Gastroesophageal sphincter (tissue), 4 donors: ENCODE data around the gene ITGA11. TPM values are rescaled to one million over a fixed set of nuclear protein-coding genes. Genes with fewer than 3 reads are reported as not detected.

Experiments used
- ATAC-seq: fragments of 150-250 bp; one replicate; pipeline ENCODE4 v1.9.1; 2016; ENCODE audit warnings: mild to moderate bottlenecking, moderate library complexity
- H3K27ac ChIP-seq, 4 donors: fragments of 200-600 bp; sonication (generic) in 3 of 4; 1 replicate in 3 of 4; 2 replicates in 1 of 4; pipeline ENCODE4 v1.5.1; 2016 to 2019
- H3K27me3 ChIP-seq: fragments of 200-600 bp; sonication (generic); one replicate; pipeline ENCODE4 v1.5.1; 2019
- H3K36me3 ChIP-seq, 2 donors: fragments of 200-600 bp; sonication (generic); one replicate each; pipeline ENCODE4 v1.5.1; 2019; ENCODE audit warnings: control low read depth in 1 of 2
- H3K4me1 ChIP-seq, 3 donors: fragments of 200-600 bp; sonication (generic); 1 replicate in 2 of 3; 2 replicates in 1 of 3; pipeline ENCODE4 v1.5.1; 2016 to 2019; ENCODE audit warnings: control low read depth in 2 of 3
- H3K4me3 ChIP-seq, 2 donors: fragments of 200-600 bp; sonication (generic); one replicate each; pipeline ENCODE4 v1.5.1; 2019; ENCODE audit warnings: mild to moderate bottlenecking in 1 of 2, moderate library complexity in 1 of 2
- H3K9me3 ChIP-seq, 3 donors: fragments of 200-600 bp; sonication (generic); one replicate each; pipeline ENCODE4 v1.5.1; 2017 to 2019; ENCODE audit warnings: control low read depth in 2 of 3
- CTCF ChIP-seq, 4 experiments: fragments of 200-600 bp in 2 of 4; fragments of 450-650 bp in 2 of 4; sonication (generic) in 1 of 4; IDR thresholded peaks; one replicate each; pipeline ENCODE4 v1.5.1; 2017 to 2019; ENCODE audit warnings: antibody characterized with exemption in 4 of 4, mild to moderate bottlenecking in 2 of 4, moderate library complexity in 2 of 4
- EP300 ChIP-seq: sonication (generic); formaldehyde crosslinking; IDR thresholded peaks from one replicate; pipeline ENCODE4 v1.6.1; 2017; ENCODE audit warnings: antibody characterized with exemption, mild to moderate bottlenecking
- POLR2A ChIP-seq, 2 donors: fragments of 450-650 bp; IDR thresholded peaks; one replicate each; pipeline ENCODE4 v1.6.1; 2017; ENCODE audit warnings: antibody characterized with exemption in 2 of 2, mild to moderate bottlenecking in 2 of 2, moderate library complexity in 1 of 2
- POLR2AphosphoS5 ChIP-seq: sonication (generic); formaldehyde crosslinking; IDR thresholded peaks from one replicate; pipeline ENCODE4 v1.6.1; 2017; ENCODE audit warnings: antibody characterized with exemption
- WGBS, 2 donors: methylation state at CpG; one replicate each; pipeline ENCODE4 v1.1.5; 2018; ENCODE audit warnings: low coverage in 1 of 2; 5-methylcytosine and 5-hydroxymethylcytosine counted together
- total RNA-seq, 4 donors: library from RNA; depleted of rRNA; stranded (reverse); fragments of >200 nt; gene quantifications; one replicate each; pipeline ENCODE4 v1.1.0, GENCODE V29; 2016

ITGA11 gene
- total RNA-seq, 4 donors from 2014 or later: 3.8 to 9.5 (median 6.7) TPM

GRCh38 chr15:68330416-68330815 lies 101.5 kb downstream of the ITGA11 start:
- 65 to 94% methylated on average over 5 of the region's 6 CpGs for WGBS, 2 donors
- H3K4me3 ChIP-seq: no peak overlapping the region
- H3K36me3 ChIP-seq: no peaks in the 10 kb centered on the region
- peaks cover 0 to 23% (median 10%) of the 10 kb centered on the region in 3 donors for H3K4me1 ChIP-seq
- H3K27ac ChIP-seq: no peak overlapping the region
- no peak for ATAC-seq
- H3K9me3 ChIP-seq: no peaks in the 10 kb centered on the region
- peaks cover 22% of the 10 kb centered on the region for H3K27me3 ChIP-seq
- no peak for TF ChIP-seq POLR2AphosphoS5
- TF ChIP-seq EP300: no peak
- no peak for TF ChIP-seq POLR2A (IDR thresholded peaks at IDR 0.05)
- no peak for TF ChIP-seq CTCF (IDR thresholded peaks at IDR 0.05)

DNA sequence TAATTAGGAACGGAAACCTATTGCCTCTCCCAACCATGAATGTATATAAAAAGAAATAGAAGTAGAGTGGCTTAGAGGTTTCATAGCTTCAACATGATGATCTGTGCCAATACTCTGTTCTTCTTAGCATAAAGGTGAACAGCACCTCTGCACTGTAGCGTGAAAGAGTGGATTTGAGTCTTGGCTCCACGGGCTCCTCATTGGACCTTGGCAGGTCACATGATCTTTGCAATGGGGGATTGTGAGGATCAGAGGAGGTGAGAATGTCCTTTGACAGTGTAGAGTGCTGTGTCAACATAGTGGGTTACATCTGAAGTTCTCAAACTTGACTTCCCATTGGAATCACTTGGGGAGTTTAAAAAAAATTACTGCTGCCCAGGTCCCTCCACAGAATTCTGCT lies 103.0 kb downstream of the ITGA11 start:
- Histone ChIP-seq H3K4me3 (no peak overlapping the region), H3K9me3 (no peaks in the 10 kb centered on the region), H3K27ac (no peak overlapping the region), H3K27me3 (peaks cover 22% of the 10 kb centered on the region), H3K4me1 (peaks cover 0 to 8% (median 0%) of the 10 kb centered on the region in 3 donors), H3K36me3 (no peaks in the 10 kb centered on the region)
- no peak for ATAC-seq
- TF ChIP-seq POLR2A (IDR thresholded peaks at IDR 0.05) (no peak), CTCF (IDR thresholded peaks at IDR 0.05) (no peak), POLR2AphosphoS5 (no peak), EP300 (no peak)
- 78 to 94% methylated on average over 3 of the region's 3 CpGs for WGBS, 2 donors

DNA sequence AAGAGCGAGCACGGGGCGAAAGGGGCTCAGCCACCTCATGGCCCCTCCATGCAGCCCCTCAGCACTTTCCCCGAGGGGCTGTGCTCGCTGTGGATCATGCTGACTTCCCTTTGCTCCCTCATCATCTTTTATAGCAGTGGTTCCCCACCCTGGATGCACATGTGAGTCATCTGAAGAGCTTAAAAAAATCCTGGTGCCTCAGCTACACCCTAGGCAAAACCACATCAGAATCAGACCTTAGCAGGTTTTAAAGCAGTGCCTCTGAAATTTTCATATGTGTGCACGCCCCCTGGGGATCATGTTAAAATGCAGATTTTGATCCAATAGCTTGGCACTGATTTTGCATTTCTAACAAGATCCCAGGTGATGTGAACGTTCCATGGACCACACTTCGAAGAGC lies 103.5 kb downstream of the ITGA11 start:
- TF ChIP-seq POLR2A (IDR thresholded peaks at IDR 0.05) (no peak), CTCF (IDR thresholded peaks at IDR 0.05) (no peak), POLR2AphosphoS5 (no peak), EP300 (no peak)
- Histone ChIP-seq H3K27me3 (peaks cover 22% of the 10 kb centered on the region), H3K4me3 (no peak overlapping the region), H3K36me3 (no peaks in the 10 kb centered on the region), H3K27ac (no peak overlapping the region), H3K9me3 (no peaks in the 10 kb centered on the region), H3K4me1 (peaks cover 0 to 3% (median 0%) of the 10 kb centered on the region in 3 donors)
- no peak for ATAC-seq
- WGBS, 2 donors: 64 to 77% methylated on average over 5 to 8 of the region's 8 CpGs

DNA sequence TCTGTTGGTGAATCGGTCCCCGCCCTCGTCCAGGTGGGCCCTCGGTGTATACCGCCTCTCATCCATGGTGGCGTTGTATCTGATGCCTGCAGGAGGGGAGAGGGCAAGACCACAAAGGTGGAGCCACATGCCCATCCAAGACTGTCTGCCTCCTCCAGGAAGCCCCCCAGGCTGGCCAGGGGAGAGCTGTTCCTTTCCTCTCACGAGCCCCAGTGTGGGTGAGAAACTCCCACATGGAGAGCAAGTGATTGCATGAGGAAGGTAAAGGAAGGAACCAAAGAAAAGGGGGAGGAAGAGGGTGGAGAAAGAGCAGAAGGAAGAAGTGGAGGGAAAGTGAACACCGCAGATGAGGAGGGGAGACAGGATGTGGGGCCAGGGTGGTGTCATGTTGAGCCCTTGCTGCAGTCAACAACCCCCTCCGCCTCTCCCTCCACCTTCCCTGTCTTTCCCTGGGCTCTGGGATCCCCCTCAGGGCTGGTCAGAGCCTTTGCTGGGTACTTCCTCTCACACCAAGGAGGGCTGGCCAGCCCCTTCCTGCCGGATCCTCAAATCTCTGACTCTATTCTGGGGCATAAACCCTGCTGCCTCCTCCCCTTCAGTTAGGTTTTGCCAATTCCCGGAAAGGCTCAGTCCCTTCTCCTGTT lies 105.1 kb downstream of the ITGA11 start:
- no peaks in the 10 kb centered on the region for H3K9me3 ChIP-seq
- no peak overlapping the region for H3K4me3 ChIP-seq
- no peak for ATAC-seq
- 65 to 67% methylated on average over 1 to 5 of the region's 11 CpGs for WGBS, 2 donors
- no peaks in the 10 kb centered on the region for H3K36me3 ChIP-seq
- H3K4me1 ChIP-seq: no peaks in the 10 kb centered on the region
- peaks cover 22% of the 10 kb centered on the region for H3K27me3 ChIP-seq
- no peak for TF ChIP-seq CTCF (IDR thresholded peaks at IDR 0.05)
- TF ChIP-seq POLR2AphosphoS5: no peak
- no peak for TF ChIP-seq EP300
- no peak for TF ChIP-seq POLR2A (IDR thresholded peaks at IDR 0.05)
- H3K27ac ChIP-seq: no peak overlapping the region

GRCh38 chr15:68325726-68326125 lies 106.2 kb downstream of the ITGA11 start:
- ATAC-seq: no peak
- Histone ChIP-seq H3K9me3 (no peaks in the 10 kb centered on the region), H3K27ac (no peak overlapping the region), H3K36me3 (no peaks in the 10 kb centered on the region), H3K4me3 (no peak overlapping the region), H3K27me3 (peaks cover 22% of the 10 kb centered on the region), H3K4me1 (no peaks in the 10 kb centered on the region)
- WGBS, 2 donors: 80% methylated on average over 3 of the region's 4 CpGs; no CpG with 5 or more reads in 1 of the 2 donors
- TF ChIP-seq POLR2A (IDR thresholded peaks at IDR 0.05): no peak
- no peak for TF ChIP-seq POLR2AphosphoS5
- TF ChIP-seq CTCF (IDR thresholded peaks at IDR 0.05): no peak
- TF ChIP-seq EP300: no peak
